H9 (cell line): ENCODE data around the gene TUBD1. TPM values are rescaled to one million over a fixed set of nuclear protein-coding genes. Genes with fewer than 3 reads are reported as not detected.

ENCODE experiments used
- DNase-seq: peaks from one replicate; pipeline ENCODE4 v3.0.0-alpha.2; 2017
- H2AFZ ChIP-seq: one replicate; pipeline ENCODE4 v1.6.1; 2013; ENCODE audit warnings: mild to moderate bottlenecking, low read length, control low read depth, moderate library complexity
- H2AK5ac ChIP-seq: 2 replicates; pipeline ENCODE4 v1.6.1; 2013; ENCODE audit warnings: low read length, control low read depth, mixed read lengths; ENCODE audit not compliant: insufficient read length
- H2BK120ac ChIP-seq: one replicate; pipeline ENCODE4 v1.6.1; 2013; ENCODE audit warnings: low read depth, mild to moderate bottlenecking, low read length, control low read depth, inconsistent platforms; ENCODE audit not compliant: poor library complexity, severe bottlenecking
- H2BK12ac ChIP-seq: 2 replicates; pipeline ENCODE4 v1.6.1; 2013; ENCODE audit warnings: low read length, control low read depth, mixed read lengths, low read depth; ENCODE audit not compliant: insufficient read length
- H2BK15ac ChIP-seq: 2 replicates; pipeline ENCODE4 v1.6.1; 2013; ENCODE audit warnings: low read depth, low read length, control low read depth
- H2BK20ac ChIP-seq: one replicate; pipeline ENCODE4 v1.6.1; 2013; ENCODE audit warnings: low read depth, mild to moderate bottlenecking, low read length, control low read depth, inconsistent platforms; ENCODE audit not compliant: poor library complexity, severe bottlenecking
- H2BK5ac ChIP-seq: 2 replicates; pipeline ENCODE4 v1.6.1; 2013; ENCODE audit warnings: low read length, control low read depth, mixed read lengths; ENCODE audit not compliant: insufficient read length
- H3K14ac ChIP-seq: 2 replicates; pipeline ENCODE4 v1.6.1; 2013; ENCODE audit warnings: low read length, control low read depth; ENCODE audit not compliant: insufficient read depth
- H3K18ac ChIP-seq: 2 replicates; pipeline ENCODE4 v1.6.1; 2013; ENCODE audit warnings: low read depth, mild to moderate bottlenecking, mixed read lengths, low read length, control low read depth; ENCODE audit not compliant: insufficient read length
- H3K23ac ChIP-seq: 2 replicates; pipeline ENCODE4 v1.6.1; 2013; ENCODE audit warnings: low read length, control low read depth, mixed read lengths, low read depth; ENCODE audit not compliant: insufficient read length
- H3K23me2 ChIP-seq: 2 replicates; pipeline ENCODE4 v1.6.1; 2013; ENCODE audit warnings: low read depth, mild to moderate bottlenecking, mixed read lengths, low read length, control low read depth; ENCODE audit not compliant: insufficient read length, poor library complexity, severe bottlenecking
- H3K27ac ChIP-seq: 2 replicates; pipeline ENCODE4 v1.5.1; 2013; ENCODE audit warnings: low read length, control low read depth, mixed read lengths, low read depth; ENCODE audit not compliant: insufficient read length
- H3K27me3 ChIP-seq: 2 replicates; pipeline ENCODE4 v1.6.1; 2013; ENCODE audit warnings: low read length, control low read depth, inconsistent platforms; ENCODE audit not compliant: insufficient read depth
- H3K4ac ChIP-seq: 2 replicates; pipeline ENCODE4 v1.6.1; 2013; ENCODE audit warnings: low read depth, mild to moderate bottlenecking, control low read depth, inconsistent platforms, low read length, moderate library complexity
- H3K4me1 ChIP-seq: 2 replicates; pipeline ENCODE4 v1.6.1; 2013; ENCODE audit warnings: low read length, control low read depth, inconsistent platforms; ENCODE audit not compliant: insufficient read depth
- H3K4me2 ChIP-seq: 2 replicates; pipeline ENCODE4 v1.6.1; 2013; ENCODE audit warnings: low read length, control low read depth, mixed read lengths; ENCODE audit not compliant: insufficient read length, insufficient read depth
- H3K56ac ChIP-seq: 2 replicates; pipeline ENCODE4 v1.6.1; 2013; ENCODE audit warnings: low read depth, mild to moderate bottlenecking, mixed read lengths, low read length, control low read depth; ENCODE audit not compliant: insufficient read length
- H3K79me1 ChIP-seq: 2 replicates; pipeline ENCODE4 v1.6.1; 2013; ENCODE audit warnings: low read depth, mild to moderate bottlenecking, moderate library complexity, low read length, control low read depth, inconsistent platforms; ENCODE audit not compliant: insufficient read depth, poor library complexity, severe bottlenecking
- H3K79me2 ChIP-seq: 2 replicates; pipeline ENCODE4 v1.6.1; 2013; ENCODE audit warnings: low read length, control low read depth, inconsistent platforms; ENCODE audit not compliant: insufficient read depth
- H3K9ac ChIP-seq: 2 replicates; pipeline ENCODE4 v1.6.1; 2013; ENCODE audit warnings: low read length, control low read depth, mixed read lengths; ENCODE audit not compliant: insufficient read length; ENCODE audit errors: extremely low read depth
- H3K9me3 ChIP-seq: one replicate; pipeline ENCODE4 v1.6.1; 2013; ENCODE audit warnings: low read depth, low read length, inconsistent platforms; ENCODE audit not compliant: control insufficient read depth
- H3T11ph ChIP-seq: one replicate; pipeline ENCODE4 v1.6.1; 2013; ENCODE audit warnings: mild to moderate bottlenecking, low read length, control low read depth, inconsistent platforms
- H4K20me1 ChIP-seq: one replicate; pipeline ENCODE4 v1.6.1; 2013; ENCODE audit not compliant: control insufficient read depth, insufficient read length, insufficient read depth
- H4K5ac ChIP-seq: 2 replicates; pipeline ENCODE4 v1.6.1; 2013; ENCODE audit warnings: low read depth, mild to moderate bottlenecking, mixed read lengths, low read length, control low read depth; ENCODE audit not compliant: insufficient read length
- H4K8ac ChIP-seq: replicated peaks from 2 replicates; pipeline ENCODE4 v1.6.1; 2013; ENCODE audit warnings: low read length, control low read depth, mixed read lengths, low read depth; ENCODE audit not compliant: insufficient read length
- H4K91ac ChIP-seq: 2 replicates; pipeline ENCODE4 v1.6.1; 2013; ENCODE audit warnings: low read depth, mild to moderate bottlenecking, moderate library complexity, mixed read lengths, low read length, control low read depth; ENCODE audit not compliant: insufficient read length
- H3K27ac Mint-ChIP-seq, 3 experiments: 2 replicates in 2 of 3; 3 replicates in 1 of 3; pipeline ENCODE4 v1.8.0; 2020 to 2021; ENCODE audit warnings: mixed read lengths in 3 of 3, mild to moderate bottlenecking in 1 of 3, moderate library complexity in 1 of 3
- H3K27me3 Mint-ChIP-seq: 2 replicates; pipeline ENCODE4 v1.8.0; 2021; ENCODE audit warnings: low read depth, mild to moderate bottlenecking, moderate library complexity, mixed read lengths
- H3K36me3 Mint-ChIP-seq, 3 experiments: 2 replicates in 2 of 3; 3 replicates in 1 of 3; pipeline ENCODE4 v1.8.0; 2020 to 2021; ENCODE audit warnings: low read depth in 3 of 3, mixed read lengths in 3 of 3; ENCODE audit not compliant: insufficient read depth in 1 of 3
- H3K4me1 Mint-ChIP-seq, 2 experiments: 2 replicates each; pipeline ENCODE4 v1.8.0; 2020; ENCODE audit warnings: mixed read lengths in 2 of 2
- H3K4me3 Mint-ChIP-seq, 2 experiments: 2 replicates in 1 of 2; 3 replicates in 1 of 2; pipeline ENCODE4 v1.8.0; 2020 to 2021; ENCODE audit warnings: mild to moderate bottlenecking in 2 of 2, mixed read lengths in 2 of 2, moderate library complexity in 1 of 2
- H3K9me3 Mint-ChIP-seq, 2 experiments: 2 replicates in 1 of 2; 3 replicates in 1 of 2; pipeline ENCODE4 v1.8.0; 2020; ENCODE audit warnings: mild to moderate bottlenecking in 2 of 2, mixed read lengths in 2 of 2, moderate library complexity in 1 of 2
- WGBS: extraction: QIAGEN DNeasy Blood & Tissue Kit; methylation state at CpG from one replicate; pipeline ENCODE4 v1.1.7; 2013; ENCODE audit warnings: missing lambda C conversion rate, low lambda C conversion rate, mixed read lengths; ENCODE audit not compliant: insufficient read length; ENCODE audit errors: extremely low coverage; 5-methylcytosine and 5-hydroxymethylcytosine counted together
- total RNA-seq: library from RNA; stranded (reverse); gene quantifications from 2 replicates; pipeline ENCODE4 v1.2.1, GENCODE V29; 2021
- TF ChIP-seq, protein P1 (sequence below): fragments of 200-600 bp; sonication (generic); conservative IDR thresholded peaks from 3 replicates; pipeline ENCODE4 v1.8.0; 2021; ENCODE audit warnings: antibody characterized with exemption, mild to moderate bottlenecking

TUBD1 gene
- total RNA-seq, 1 experiment from 2014 or later: 26.4 TPM

DNA sequence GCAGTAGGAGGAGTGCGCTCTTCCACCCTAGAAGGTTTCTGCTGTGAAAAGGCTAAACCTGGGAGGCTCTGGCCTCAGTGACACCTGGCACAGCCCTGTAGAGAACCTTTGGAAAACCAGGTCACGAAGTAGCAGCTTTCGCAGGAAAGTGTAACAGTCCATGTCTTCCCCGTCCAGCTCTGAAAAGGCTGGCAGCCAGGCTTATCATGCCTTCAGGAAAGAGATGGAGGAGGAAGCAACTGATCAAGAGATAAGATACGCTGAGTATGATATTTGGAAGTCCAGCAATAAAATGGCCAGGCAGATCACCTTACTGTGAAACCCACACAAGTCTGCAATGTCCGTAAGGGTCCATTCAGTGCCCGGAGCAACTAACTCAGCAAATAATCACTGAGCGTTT is 22.3 kb downstream of the TUBD1 start:
- H4K91ac ChIP-seq: no peak overlapping the region
- H3T11ph ChIP-seq: no peak overlapping the region
- H4K5ac ChIP-seq: no peak overlapping the region
- H3K23me2 ChIP-seq: no peaks in the 10 kb centered on the region
- no peak overlapping the region for H3K18ac ChIP-seq
- Mint-ChIP-seq H3K9me3 (no peaks in the 10 kb centered on the region), H3K4me1 (no peaks in the 10 kb centered on the region), H3K4me3 (no peak overlapping the region), H3K27ac (peak overlapping the region in 1 of 3 experiments; percentile 82; a peak in 2 of 7 replicates), H3K36me3 (peaks cover 3 to 22% (median 19%) of the 10 kb centered on the region in 3 experiments; a peak in 5 of 7 replicates), H3K27me3 (no peaks in the 10 kb centered on the region)
- H2BK20ac ChIP-seq: no peak overlapping the region
- no peak overlapping the region for H3K56ac ChIP-seq
- H2AFZ ChIP-seq: no peak overlapping the region
- H3K4ac ChIP-seq: no peak overlapping the region
- no peak overlapping the region for H3K9ac ChIP-seq
- H3K23ac ChIP-seq: no peak overlapping the region
- H3K4me1 ChIP-seq: no peaks in the 10 kb centered on the region
- no peak for DNase-seq
- no peaks in the 10 kb centered on the region for H3K27me3 ChIP-seq
- H3K4me2 ChIP-seq: no peak overlapping the region
- no peak overlapping the region for H2BK12ac ChIP-seq
- WGBS: no CpG with 5 or more reads among the region's 8 CpGs
- no peak overlapping the region for H3K14ac ChIP-seq
- H3K27ac ChIP-seq: no peak overlapping the region
- TF ChIP-seq, protein P1, sequence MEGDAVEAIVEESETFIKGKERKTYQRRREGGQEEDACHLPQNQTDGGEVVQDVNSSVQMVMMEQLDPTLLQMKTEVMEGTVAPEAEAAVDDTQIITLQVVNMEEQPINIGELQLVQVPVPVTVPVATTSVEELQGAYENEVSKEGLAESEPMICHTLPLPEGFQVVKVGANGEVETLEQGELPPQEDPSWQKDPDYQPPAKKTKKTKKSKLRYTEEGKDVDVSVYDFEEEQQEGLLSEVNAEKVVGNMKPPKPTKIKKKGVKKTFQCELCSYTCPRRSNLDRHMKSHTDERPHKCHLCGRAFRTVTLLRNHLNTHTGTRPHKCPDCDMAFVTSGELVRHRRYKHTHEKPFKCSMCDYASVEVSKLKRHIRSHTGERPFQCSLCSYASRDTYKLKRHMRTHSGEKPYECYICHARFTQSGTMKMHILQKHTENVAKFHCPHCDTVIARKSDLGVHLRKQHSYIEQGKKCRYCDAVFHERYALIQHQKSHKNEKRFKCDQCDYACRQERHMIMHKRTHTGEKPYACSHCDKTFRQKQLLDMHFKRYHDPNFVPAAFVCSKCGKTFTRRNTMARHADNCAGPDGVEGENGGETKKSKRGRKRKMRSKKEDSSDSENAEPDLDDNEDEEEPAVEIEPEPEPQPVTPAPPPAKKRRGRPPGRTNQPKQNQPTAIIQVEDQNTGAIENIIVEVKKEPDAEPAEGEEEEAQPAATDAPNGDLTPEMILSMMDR: no peak
- H2BK120ac ChIP-seq: no peak overlapping the region
- H2BK15ac ChIP-seq: no peak overlapping the region
- H2BK5ac ChIP-seq: no peak overlapping the region
- no peaks in the 10 kb centered on the region for H3K79me1 ChIP-seq
- no peak overlapping the region for H4K8ac ChIP-seq
- H4K20me1 ChIP-seq: no peaks in the 10 kb centered on the region
- no peaks in the 10 kb centered on the region for H3K9me3 ChIP-seq
- no peaks in the 10 kb centered on the region for H3K79me2 ChIP-seq
- H2AK5ac ChIP-seq: no peak overlapping the region
